Astrocyte (in vitro differentiated cells and primary cell): ENCODE data around the gene TEDC1.

ENCODE experiments used
- EZH2 ChIP-seq: IDR thresholded peaks from 2 replicates; pipeline ENCODE4 v1.6.1; 2012; ENCODE audit warnings: mild to moderate bottlenecking, low read length, inconsistent platforms; ENCODE audit not compliant: insufficient read depth
- TF ChIP-seq, protein P1 (sequence below): IDR thresholded peaks from 2 replicates; pipeline ENCODE4 v1.5.1; 2011; ENCODE audit warnings: low read depth, mild to moderate bottlenecking, inconsistent platforms, low read length, moderate library complexity; ENCODE audit not compliant: insufficient read depth

DNA sequence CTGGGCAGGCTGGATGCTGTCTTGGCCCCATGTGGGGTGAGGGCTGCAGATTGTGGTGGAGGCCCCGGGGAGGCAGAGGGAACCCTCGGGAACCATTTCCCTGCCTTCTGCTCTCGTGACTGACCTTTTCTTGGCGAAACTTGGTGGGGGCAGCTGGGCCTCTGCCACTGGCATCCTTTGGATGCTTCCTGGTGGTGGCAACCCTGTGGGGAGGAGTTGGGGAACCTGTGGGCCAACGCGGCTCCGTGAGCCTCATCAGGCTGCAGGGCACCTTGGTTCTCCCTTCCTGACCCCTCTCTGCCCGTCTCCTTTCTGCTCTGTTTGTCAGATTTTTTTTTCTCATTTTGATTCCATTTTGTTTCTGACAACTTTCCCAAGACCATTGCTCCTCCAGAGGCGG is 49.8 kb downstream of the TEDC1 start:
- TF ChIP-seq, protein P1, sequence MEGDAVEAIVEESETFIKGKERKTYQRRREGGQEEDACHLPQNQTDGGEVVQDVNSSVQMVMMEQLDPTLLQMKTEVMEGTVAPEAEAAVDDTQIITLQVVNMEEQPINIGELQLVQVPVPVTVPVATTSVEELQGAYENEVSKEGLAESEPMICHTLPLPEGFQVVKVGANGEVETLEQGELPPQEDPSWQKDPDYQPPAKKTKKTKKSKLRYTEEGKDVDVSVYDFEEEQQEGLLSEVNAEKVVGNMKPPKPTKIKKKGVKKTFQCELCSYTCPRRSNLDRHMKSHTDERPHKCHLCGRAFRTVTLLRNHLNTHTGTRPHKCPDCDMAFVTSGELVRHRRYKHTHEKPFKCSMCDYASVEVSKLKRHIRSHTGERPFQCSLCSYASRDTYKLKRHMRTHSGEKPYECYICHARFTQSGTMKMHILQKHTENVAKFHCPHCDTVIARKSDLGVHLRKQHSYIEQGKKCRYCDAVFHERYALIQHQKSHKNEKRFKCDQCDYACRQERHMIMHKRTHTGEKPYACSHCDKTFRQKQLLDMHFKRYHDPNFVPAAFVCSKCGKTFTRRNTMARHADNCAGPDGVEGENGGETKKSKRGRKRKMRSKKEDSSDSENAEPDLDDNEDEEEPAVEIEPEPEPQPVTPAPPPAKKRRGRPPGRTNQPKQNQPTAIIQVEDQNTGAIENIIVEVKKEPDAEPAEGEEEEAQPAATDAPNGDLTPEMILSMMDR = no peak
- TF ChIP-seq EZH2 = no peak
